Effector memory CD8-positive, alpha-beta T cell (primary cell): ENCODE measurements around the gene NR2F1-AS1.
"Not testable (repeated sequence)": the region's sequence is repeated elsewhere in the genome, so short reads cannot be mapped to it uniquely, and the experiment has no call there.

Source experiments
- ATAC-seq: fragments of 150-1000 bp; cut with Tn5 transposase; replicated peaks from 2 replicates; pipeline ENCODE4 v1.10.0; 2021; ENCODE audit warnings: mild to moderate bottlenecking, moderate library complexity
- DNase-seq, 3 experiments: peaks; one replicate each; pipeline ENCODE4 v3.0.0; 2021
- H3K27ac Mint-ChIP-seq, 2 donors: one replicate each; pipeline ENCODE4 v1.8.0; 2022; ENCODE audit warnings: mild to moderate bottlenecking in 2 of 2, mixed read lengths in 2 of 2, moderate library complexity in 2 of 2
- H3K27me3 Mint-ChIP-seq, 2 donors: one replicate each; pipeline ENCODE4 v1.8.0; 2022; ENCODE audit warnings: mixed read lengths in 2 of 2
- H3K36me3 Mint-ChIP-seq: one replicate; pipeline ENCODE4 v1.8.0; 2022; ENCODE audit warnings: mild to moderate bottlenecking, moderate library complexity, mixed read lengths; ENCODE audit not compliant: insufficient read depth
- H3K4me1 Mint-ChIP-seq, 2 donors: one replicate each; pipeline ENCODE4 v1.8.0; 2022; ENCODE audit warnings: low read depth in 2 of 2, mixed read lengths in 2 of 2
- H3K4me3 Mint-ChIP-seq, 2 donors: one replicate each; pipeline ENCODE4 v1.8.0; 2022; ENCODE audit warnings: mild to moderate bottlenecking in 2 of 2, mixed read lengths in 2 of 2, moderate library complexity in 2 of 2
- H3K9me3 Mint-ChIP-seq, 2 donors: one replicate each; pipeline ENCODE4 v1.8.0; 2022; ENCODE audit warnings: mixed read lengths in 2 of 2

Gene NR2F1-AS1

DNA sequence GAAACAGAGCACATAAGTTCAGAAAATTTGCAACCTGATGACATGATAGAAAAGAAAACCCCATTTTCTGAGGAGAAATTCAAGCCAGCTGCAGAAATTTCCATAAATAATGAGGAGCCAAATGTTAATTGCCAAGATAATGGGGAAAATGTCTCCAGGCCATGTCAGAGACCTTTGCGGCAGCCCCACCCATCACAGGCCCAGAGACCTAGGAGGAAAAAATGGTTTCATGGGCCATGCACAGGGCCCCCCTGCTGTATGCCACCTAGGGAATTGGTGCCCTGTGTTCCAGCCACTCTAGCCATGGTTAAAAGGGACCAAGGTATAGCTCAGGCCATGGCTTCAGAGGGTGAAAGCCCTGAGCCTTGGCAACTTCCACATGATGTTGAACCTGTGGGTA lies 118.1 kb downstream of the NR2F1-AS1 start:
- no peaks in the 10 kb centered on the region for H3K27me3 Mint-ChIP-seq
- no peaks in the 10 kb centered on the region for H3K4me1 Mint-ChIP-seq
- no peaks in the 10 kb centered on the region for H3K36me3 Mint-ChIP-seq
- H3K27ac Mint-ChIP-seq: no peak overlapping the region
- DNase-seq (no peak), ATAC-seq (no peak)
- peaks cover 6 to 15% of the 10 kb centered on the region in 2 donors for H3K9me3 Mint-ChIP-seq
- H3K4me3 Mint-ChIP-seq: no peak overlapping the region

DNA sequence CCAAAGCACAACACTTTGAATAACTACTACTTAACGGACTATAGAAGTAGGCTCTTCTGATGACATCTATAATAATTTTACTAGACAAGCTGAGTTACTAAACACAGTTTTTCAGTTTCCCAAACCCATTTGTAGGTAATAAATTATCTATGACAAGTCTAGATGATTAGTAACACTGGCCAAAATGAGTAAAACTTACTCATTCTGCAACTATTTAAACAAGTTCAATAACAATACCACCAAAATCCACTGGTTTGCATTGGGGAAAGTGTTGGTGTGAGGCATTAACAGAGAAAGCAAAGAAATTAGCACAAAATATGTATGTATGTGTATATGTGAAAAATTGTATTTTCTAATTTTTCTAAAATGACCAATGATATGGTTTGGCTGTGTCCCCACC lies 119.3 kb downstream of the NR2F1-AS1 start:
- ATAC-seq (no peak), DNase-seq (no peak)
- Mint-ChIP-seq H3K36me3 (no peaks in the 10 kb centered on the region), H3K27me3 (no peaks in the 10 kb centered on the region), H3K4me1 (no peaks in the 10 kb centered on the region), H3K27ac (no peak overlapping the region), H3K4me3 (no peak overlapping the region), H3K9me3 (peaks cover 6 to 15% of the 10 kb centered on the region in 2 donors)

DNA sequence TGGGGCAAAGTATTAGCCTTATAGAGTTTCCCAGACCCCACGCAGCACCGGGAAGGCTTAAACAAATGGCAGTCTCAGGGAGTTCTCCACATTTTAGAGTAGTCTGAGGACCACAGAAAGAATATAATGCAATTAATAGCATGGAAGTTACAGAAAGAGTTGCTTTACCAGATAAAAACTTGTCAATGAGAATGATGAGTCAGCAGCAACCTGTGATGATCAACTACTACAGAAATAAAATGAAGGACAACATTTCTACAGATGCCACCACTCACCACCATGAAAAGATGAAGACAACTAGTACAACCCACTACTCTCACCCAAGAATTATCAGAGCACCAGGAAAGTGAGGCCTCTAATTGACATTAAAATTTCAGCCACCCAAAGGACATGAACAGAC lies 120.7 kb downstream of the NR2F1-AS1 start:
- no peaks in the 10 kb centered on the region for H3K4me1 Mint-ChIP-seq
- ATAC-seq: no peak
- H3K36me3 Mint-ChIP-seq: no peaks in the 10 kb centered on the region
- no peaks in the 10 kb centered on the region for H3K27me3 Mint-ChIP-seq
- H3K27ac Mint-ChIP-seq: peak overlapping the region in 1 of 2 donors; percentile 11
- H3K4me3 Mint-ChIP-seq: no peak overlapping the region
- no peak for DNase-seq
- H3K9me3 Mint-ChIP-seq: peaks cover 6 to 15% of the 10 kb centered on the region in 2 donors

GRCh38 chr5:93456796-93457195 lies 124.2 kb downstream of the NR2F1-AS1 start:
- not testable (repeated sequence) for H3K36me3 Mint-ChIP-seq

GRCh38 chr5:93454896-93455295 lies 126.1 kb downstream of the NR2F1-AS1 start:
- Mint-ChIP-seq H3K9me3 (no peaks in the 10 kb centered on the region), H3K27me3 (no peaks in the 10 kb centered on the region), H3K27ac (no peak overlapping the region), H3K4me1 (no peaks in the 10 kb centered on the region), H3K4me3 (no peak overlapping the region), H3K36me3 (no peaks in the 10 kb centered on the region)
- no peak for DNase-seq
- ATAC-seq: no peak

More at GRCh38 chr5:93456796-93457195, 124.2 kb downstream of the NR2F1-AS1 start:
- H3K27me3 Mint-ChIP-seq, H3K4me1 Mint-ChIP-seq, H3K4me3 Mint-ChIP-seq, H3K27ac Mint-ChIP-seq, H3K9me3 Mint-ChIP-seq, ATAC-seq, DNase-seq: not testable (repeated sequence)

GRCh38 chr5:93452255-93452654 lies 128.8 kb downstream of the NR2F1-AS1 start:
- DNase-seq (no peak), ATAC-seq (no peak)
- Mint-ChIP-seq H3K4me3 (no peak overlapping the region), H3K9me3 (peaks cover 0 to 2% of the 10 kb centered on the region in 2 donors), H3K36me3 (no peaks in the 10 kb centered on the region), H3K4me1 (no peaks in the 10 kb centered on the region), H3K27me3 (no peaks in the 10 kb centered on the region), H3K27ac (no peak overlapping the region)

GRCh38 chr5:93438124-93438523 lies 142.9 kb downstream of the NR2F1-AS1 start:
- peaks cover 0 to 6% of the 10 kb centered on the region in 2 donors for H3K9me3 Mint-ChIP-seq
- H3K27me3 Mint-ChIP-seq: peaks cover 0 to 13% of the 10 kb centered on the region in 2 donors
- no peaks in the 10 kb centered on the region for H3K4me1 Mint-ChIP-seq
- DNase-seq (no peak), ATAC-seq (no peak)
- H3K36me3 Mint-ChIP-seq: no peaks in the 10 kb centered on the region
- H3K4me3 Mint-ChIP-seq: no peak overlapping the region
- H3K27ac Mint-ChIP-seq: no peak overlapping the region

GRCh38 chr5:93436083-93436482 lies 144.9 kb downstream of the NR2F1-AS1 start:
- H3K36me3 Mint-ChIP-seq: no peaks in the 10 kb centered on the region
- ATAC-seq: no peak
- no peaks in the 10 kb centered on the region for H3K4me1 Mint-ChIP-seq

GRCh38 chr5:93433422-93433821 lies 147.6 kb downstream of the NR2F1-AS1 start:
- Mint-ChIP-seq H3K4me3 (no peak overlapping the region), H3K9me3 (no peaks in the 10 kb centered on the region), H3K36me3 (no peaks in the 10 kb centered on the region), H3K27me3 (peaks cover 6% of the 10 kb centered on the region in 2 donors), H3K4me1 (no peaks in the 10 kb centered on the region), H3K27ac (no peak overlapping the region)
- DNase-seq (no peak), ATAC-seq (no peak)

More at GRCh38 chr5:93436083-93436482, 144.9 kb downstream of the NR2F1-AS1 start:
- Mint-ChIP-seq H3K27ac (no peak overlapping the region), H3K27me3 (peaks cover under 1 to 13% of the 10 kb centered on the region in 2 donors), H3K9me3 (peaks cover 0 to 6% of the 10 kb centered on the region in 2 donors), H3K4me3 (no peak overlapping the region)
- no peak for DNase-seq

- ATAC-seq: no peak
- DNase-seq: no peak
- H3K27me3 Mint-ChIP-seq: peaks cover 6% of the 10 kb centered on the region in 2 donors
Observed at GRCh38 chr5:93431250-93431649, 149.8 kb downstream of the NR2F1-AS1 start.

GRCh38 chr5:93430673-93431199 lies 150.3 kb downstream of the NR2F1-AS1 start:
- ATAC-seq (no peak), DNase-seq (no peak)
- peaks cover 6% of the 10 kb centered on the region in 2 donors for H3K27me3 Mint-ChIP-seq
- H3K9me3 Mint-ChIP-seq: no peaks in the 10 kb centered on the region
- no peak overlapping the region for H3K4me3 Mint-ChIP-seq
- no peak overlapping the region for H3K27ac Mint-ChIP-seq
- H3K36me3 Mint-ChIP-seq: no peaks in the 10 kb centered on the region
- no peaks in the 10 kb centered on the region for H3K4me1 Mint-ChIP-seq

More at GRCh38 chr5:93431250-93431649, 149.8 kb downstream of the NR2F1-AS1 start:
- H3K27ac Mint-ChIP-seq: no peak overlapping the region
- no peaks in the 10 kb centered on the region for H3K4me1 Mint-ChIP-seq
- no peak overlapping the region for H3K4me3 Mint-ChIP-seq
- H3K9me3 Mint-ChIP-seq: no peaks in the 10 kb centered on the region
- no peaks in the 10 kb centered on the region for H3K36me3 Mint-ChIP-seq

DNA sequence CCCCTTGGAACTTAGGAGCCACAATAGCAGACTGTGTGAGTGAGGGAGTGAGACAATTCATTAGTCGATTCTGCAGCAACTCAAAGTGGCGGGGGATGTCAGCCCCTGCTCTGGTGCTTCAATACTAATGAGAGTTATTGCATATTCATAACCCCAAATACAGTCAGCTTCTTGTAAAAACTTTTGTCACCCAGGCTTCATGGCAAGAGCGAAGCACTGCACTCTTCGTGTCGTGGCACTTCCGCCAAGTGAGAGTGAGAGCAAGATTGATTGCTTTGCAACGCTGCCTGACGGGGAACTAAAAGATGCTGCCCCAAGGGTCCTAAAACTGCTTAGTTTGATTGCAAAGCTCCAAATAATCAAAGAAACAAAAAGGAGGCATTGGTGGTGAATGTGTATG lies 150.9 kb downstream of the NR2F1-AS1 start:
- no peak for DNase-seq
- no peaks in the 10 kb centered on the region for H3K9me3 Mint-ChIP-seq
- no peaks in the 10 kb centered on the region for H3K4me1 Mint-ChIP-seq
- H3K36me3 Mint-ChIP-seq: no peaks in the 10 kb centered on the region
- peaks cover 6% of the 10 kb centered on the region in 2 donors for H3K27me3 Mint-ChIP-seq
- H3K4me3 Mint-ChIP-seq: no peak overlapping the region
- ATAC-seq: no peak
- H3K27ac Mint-ChIP-seq: no peak overlapping the region

DNA sequence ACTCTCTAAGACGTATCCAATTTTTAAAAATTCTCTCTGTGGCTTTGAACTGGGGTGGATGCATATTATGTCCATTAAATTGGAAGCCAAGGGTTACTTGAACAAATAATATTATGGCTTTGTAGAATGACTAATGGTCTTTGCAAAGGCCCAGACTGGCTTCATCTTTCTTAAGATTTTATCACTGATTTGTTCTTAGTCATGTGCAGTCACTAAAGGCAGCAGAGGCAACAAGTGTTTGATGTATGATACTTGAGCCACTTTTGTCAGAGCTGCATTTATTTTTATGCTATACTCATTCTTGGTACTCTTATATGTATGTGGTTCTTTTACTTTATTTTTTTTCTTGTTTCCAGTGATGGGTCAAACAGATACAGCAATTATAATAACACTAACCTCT lies 152.2 kb downstream of the NR2F1-AS1 start:
- no peaks in the 10 kb centered on the region for H3K36me3 Mint-ChIP-seq
- H3K4me3 Mint-ChIP-seq: no peak overlapping the region
- no peak overlapping the region for H3K27ac Mint-ChIP-seq
- H3K27me3 Mint-ChIP-seq: peaks cover 3 to 6% of the 10 kb centered on the region in 2 donors
- no peaks in the 10 kb centered on the region for H3K4me1 Mint-ChIP-seq
- no peak for DNase-seq
- ATAC-seq: no peak
- no peaks in the 10 kb centered on the region for H3K9me3 Mint-ChIP-seq

GRCh38 chr5:93427316-93427715 lies 153.7 kb downstream of the NR2F1-AS1 start:
- no peaks in the 10 kb centered on the region for H3K9me3 Mint-ChIP-seq
- no peaks in the 10 kb centered on the region for H3K4me1 Mint-ChIP-seq
- H3K27me3 Mint-ChIP-seq: peaks cover 0 to 6% of the 10 kb centered on the region in 2 donors
- no peaks in the 10 kb centered on the region for H3K36me3 Mint-ChIP-seq
- DNase-seq (no peak), ATAC-seq (no peak)
- H3K27ac Mint-ChIP-seq: no peak overlapping the region
- H3K4me3 Mint-ChIP-seq: no peak overlapping the region
